Mucosa of gallbladder (tissue), 1 donor: Measurements from ENCODE around the gene BDH1. TPM values are rescaled to one million over a fixed set of nuclear protein-coding genes. Genes with fewer than 3 reads are reported as not detected.

ENCODE experiments used
- DNase-seq: peaks from one replicate; pipeline ENCODE4 v3.0.0-alpha.2; 2020; ENCODE audit warnings: low spot score
- total RNA-seq: library from RNA; stranded (reverse); gene quantifications from one replicate; pipeline ENCODE4 v1.2.1, GENCODE V29; 2021
- donor health status: DM: no; HTN: no; CAD: no.

BDH1 gene
- total RNA-seq, 1 donor from 2014 or later, result 62.8 TPM

GRCh38 chr3:197549261-197549885, 6.4 kb downstream of the BDH1 start:
- no peak for DNase-seq

DNA sequence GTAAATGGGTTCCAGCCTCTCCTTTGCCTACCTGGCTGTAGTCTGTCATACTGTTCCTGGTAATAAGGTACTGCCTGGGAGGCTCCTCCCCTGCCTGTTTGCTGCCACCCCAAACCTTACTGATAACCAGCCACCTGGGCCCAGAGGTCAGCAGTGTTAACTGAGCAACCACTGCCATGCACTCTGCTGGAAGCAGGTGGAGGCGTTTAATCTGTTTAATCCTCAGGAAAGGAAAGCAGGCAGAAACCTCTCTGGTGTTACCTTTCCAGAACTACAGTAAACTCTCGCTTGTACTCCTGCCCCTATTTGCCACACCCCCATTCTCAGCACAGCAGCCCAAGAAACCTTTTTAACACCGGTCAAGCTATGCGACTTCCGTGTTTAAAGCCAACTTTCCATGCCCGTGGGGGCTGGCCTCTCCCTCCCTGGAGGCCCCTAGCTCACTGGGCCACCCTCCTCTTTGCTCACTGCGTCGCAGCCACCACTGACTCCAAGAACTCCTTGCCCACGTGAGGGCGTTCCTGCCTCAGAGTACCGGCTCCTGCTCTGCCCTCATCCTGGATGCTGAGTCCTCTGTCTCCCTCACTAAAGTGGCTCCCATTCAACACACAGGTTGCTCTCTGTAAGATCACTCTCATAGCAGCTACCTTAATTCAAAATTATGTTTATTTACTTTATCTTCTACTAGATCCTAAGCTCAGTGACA, 8.3 kb downstream of the BDH1 start:
- DNase-seq, result no peak

DNA sequence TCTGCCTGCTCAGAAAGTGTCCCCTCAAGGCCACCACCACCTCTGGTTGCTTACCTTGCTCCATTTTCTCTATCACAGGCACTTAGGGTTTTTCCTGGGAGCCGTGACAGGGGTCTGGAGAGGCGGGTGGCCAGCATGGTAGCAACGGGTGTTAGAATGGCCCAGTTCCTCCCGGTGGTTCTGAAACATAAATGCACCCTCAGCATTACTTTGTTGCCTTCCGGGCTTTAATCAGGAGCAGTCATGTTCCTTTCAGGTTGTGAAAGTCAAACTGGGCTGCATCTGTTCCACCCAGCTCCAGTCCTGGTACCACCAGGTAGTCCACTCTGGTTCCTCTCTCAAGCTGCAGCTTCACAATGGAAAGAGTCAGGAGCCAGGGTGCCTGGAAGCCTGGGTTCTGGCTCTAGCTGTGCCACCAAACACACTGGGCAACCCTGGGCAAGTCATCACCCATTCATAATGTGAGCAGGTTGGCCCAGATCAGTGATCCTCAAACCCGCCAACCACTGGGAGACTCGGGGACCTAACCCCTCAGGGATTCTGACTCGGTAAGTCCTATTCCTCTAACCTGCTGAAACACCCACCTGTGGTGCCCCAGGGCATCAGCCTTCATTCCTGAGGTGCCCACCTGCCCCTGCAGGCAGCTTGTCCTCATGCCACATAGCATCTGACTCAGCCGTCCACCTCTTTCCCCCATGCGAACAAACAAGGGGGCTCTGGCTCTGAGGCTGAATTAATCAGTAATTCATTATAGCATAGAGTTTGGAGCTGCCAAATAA, 9.3 kb downstream of the BDH1 start:
- no peak for DNase-seq

DNA sequence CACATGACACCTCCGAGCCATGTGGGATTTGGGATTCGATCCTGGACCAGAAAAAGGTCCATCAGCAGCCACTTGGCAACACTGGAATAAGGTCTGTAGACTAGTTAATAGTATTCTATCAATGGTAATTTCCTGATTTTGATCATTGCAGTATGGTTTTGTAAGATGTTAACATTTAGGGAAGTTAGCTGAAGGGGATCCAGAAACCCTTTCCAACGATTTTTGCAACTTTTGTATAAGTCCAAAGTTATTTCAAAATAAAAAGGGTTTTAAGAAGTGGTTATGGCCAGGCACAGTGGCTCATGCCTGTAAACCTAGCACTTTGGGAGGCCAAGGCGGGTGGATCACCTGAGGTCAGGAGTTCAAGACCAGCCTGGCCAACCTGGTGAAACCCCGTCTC, 10.2 kb downstream of the BDH1 start:
- DNase-seq, result no peak

- no peak for DNase-seq
Observed at GRCh38 chr3:197545101-197545500, 10.7 kb downstream of the BDH1 start.

DNA sequence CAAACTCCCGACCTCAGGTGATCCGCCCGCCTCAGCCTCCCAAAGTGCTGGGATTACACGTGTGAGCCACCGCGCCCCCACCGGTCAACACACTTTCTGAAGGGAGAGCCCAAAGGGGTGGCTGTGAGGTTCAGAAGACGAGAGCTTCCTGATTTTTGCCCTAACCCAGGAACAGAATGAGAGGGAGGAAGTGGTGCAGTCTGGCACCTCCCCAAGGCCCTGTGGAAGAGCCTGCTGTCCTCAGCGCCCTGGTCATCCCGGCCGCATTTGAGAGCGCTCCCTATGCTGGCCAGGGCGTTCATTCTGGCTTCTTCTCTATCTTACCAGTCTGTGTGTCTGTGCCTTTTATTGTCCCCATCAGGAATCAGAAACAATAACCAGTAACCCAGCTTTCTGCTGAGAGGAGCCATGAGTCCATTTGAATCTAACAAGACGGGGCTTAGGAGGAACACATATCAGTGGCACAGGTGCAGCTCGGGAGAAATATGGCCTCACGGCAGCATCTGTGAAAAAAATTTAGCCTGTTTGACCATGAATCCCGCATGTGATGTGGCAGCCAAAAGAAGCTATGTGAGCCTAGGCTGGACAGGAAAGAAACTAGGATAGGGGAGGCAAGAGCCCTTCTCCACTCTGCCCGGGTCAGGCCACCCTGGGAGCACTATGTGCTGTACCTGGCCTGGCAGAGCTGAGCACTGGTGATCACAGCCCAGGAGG, 12.9 kb downstream of the BDH1 start:
- DNase-seq, result no peak

DNA sequence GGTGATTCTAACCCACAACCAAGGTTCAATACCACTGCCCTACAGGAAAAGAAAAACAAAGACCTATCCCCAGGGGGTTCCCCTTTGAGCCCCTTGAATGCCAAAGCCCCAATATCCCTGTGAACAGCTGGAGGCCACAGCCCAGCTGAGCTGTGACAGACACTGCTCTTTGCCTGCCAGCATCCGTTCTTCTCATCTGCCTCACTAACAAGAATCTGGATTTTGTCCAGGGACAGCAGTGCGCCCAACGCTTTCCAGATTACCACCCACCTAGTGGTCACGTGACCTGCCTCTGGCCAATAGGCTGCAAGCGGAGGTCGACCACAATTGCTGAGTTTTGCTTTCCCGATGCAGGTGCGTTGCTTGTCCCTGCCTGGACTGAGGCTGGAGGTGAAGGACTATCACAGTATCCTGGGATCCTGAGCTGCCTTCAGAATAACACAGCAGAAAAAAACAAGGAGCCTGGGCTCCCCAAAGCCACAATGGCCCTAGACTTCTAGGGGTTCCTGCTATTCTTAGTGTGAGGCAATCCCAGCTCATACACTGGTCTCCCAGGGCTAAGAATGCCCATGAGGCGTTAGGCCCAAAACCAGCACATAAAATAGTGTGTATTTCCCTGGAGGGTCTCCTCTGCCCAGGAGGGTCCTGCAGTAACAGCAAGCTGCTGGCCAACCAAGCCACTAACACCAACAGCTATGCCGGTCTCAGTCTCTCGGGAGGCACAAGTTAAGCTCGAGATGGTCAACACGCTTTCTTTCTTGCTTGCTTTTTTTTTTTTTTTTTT, 13.8 kb downstream of the BDH1 start:
- DNase-seq, result peak; percentile 63

GRCh38 chr3:197540961-197541377, 14.8 kb downstream of the BDH1 start:
- no peak for DNase-seq

- DNase-seq, result peak; percentile 61
Observed at GRCh38 chr3:197539651-197540051, 16.1 kb downstream of the BDH1 start.

DNA sequence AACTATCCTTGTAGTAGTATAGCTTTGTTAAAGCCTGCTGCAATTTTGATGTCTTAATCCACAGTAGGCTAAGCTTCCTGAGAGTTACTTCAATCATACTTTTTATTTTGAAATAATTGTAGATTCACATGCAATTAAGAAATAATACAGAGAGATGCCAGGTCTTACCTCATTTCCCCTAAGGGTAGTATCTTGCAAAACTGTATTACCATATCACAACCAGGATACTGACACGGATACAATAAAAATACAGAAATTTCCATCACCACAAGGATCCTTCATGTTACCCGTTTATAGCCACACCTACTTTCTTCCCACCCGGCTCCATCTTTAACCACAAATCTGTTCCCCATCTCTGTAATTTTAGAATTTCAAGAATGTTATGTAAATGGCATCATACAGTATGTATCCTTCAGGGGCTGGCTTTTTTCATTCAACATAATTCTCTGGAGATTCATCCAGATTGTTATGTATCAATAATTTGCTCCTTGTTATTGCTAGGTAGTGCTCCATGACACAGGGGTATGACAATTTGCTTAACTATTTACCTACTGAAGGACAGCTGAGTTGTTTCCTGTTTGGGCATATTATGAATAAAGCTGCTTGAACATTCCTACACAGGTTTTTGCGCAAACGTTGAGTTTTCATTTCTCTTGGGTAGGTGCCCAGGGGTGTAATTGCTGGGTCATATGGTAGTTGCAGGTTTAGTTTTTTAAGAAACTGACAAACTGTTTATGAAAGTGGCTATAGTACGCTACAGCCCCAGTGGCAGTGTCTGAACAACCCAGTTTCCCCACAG, 21.6 kb downstream of the BDH1 start:
- DNase-seq, result no peak

DNA sequence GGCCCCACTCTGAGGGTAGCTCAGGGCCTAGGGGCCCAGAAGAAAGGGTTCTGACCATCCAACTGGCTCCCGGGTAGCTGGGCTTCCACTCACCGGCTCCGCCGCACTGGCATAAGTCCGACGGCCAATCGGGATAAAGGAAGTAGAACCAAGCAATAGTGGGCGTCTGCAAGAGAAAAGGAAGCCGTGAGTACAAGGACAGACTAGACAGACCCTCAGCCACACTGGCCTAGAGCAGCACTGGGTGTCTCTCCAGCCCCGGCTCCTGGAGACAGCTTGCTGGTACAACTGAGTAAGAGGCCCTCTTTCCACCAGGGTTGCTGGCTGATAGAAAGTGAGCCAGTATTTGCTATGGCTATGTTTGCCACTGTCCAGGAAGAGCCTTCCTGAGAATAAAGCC, 22.4 kb downstream of the BDH1 start:
- DNase-seq, result no peak

DNA sequence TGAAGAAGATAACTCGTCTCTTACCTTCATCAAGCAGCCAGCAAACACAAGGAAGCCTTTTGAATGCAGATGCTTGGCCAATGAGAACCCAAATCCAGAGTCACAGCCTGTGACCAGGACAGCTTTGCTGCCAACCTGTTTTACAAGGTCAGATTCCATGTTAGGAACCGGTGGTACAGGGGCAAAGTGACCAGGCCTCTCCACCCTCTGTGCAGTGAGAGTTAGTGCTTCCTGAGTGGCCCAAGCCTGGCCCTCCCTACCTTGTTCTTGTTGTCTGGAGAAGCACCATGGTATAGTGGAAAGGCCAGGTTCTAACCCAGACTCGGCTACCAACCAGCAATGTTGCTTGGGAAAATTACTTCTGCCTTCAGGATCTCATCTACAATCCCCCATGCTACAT, 23.4 kb downstream of the BDH1 start:
- DNase-seq, result no peak

DNA sequence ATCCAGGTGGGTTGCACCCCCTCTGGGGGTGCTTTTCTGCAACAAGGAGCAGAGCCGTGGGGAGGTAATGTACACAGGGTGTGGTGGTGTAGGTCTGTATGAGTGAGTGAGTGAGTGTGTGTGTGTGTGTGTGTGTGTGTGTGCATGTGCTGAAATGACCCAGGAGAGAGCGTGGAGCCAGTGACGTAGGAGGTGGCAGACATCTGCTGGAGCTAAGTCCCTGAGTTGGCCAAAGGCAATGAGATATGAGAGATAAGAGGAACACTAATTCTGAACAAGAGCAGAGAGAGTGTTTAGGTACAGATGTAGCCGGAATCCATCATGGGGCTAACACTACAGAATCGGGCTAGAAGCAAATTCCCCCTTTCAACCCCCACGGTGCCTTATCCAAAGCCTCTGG, 27.6 kb downstream of the BDH1 start:
- DNase-seq, result no peak

- no peak for DNase-seq
Observed at GRCh38 chr3:197527569-197527968, 28.2 kb downstream of the BDH1 start.

- no peak for DNase-seq
Observed at GRCh38 chr3:197525706-197526105, 30.1 kb downstream of the BDH1 start.

GRCh38 chr3:197524128-197524527, 31.6 kb downstream of the BDH1 start:
- DNase-seq, result no peak

DNA sequence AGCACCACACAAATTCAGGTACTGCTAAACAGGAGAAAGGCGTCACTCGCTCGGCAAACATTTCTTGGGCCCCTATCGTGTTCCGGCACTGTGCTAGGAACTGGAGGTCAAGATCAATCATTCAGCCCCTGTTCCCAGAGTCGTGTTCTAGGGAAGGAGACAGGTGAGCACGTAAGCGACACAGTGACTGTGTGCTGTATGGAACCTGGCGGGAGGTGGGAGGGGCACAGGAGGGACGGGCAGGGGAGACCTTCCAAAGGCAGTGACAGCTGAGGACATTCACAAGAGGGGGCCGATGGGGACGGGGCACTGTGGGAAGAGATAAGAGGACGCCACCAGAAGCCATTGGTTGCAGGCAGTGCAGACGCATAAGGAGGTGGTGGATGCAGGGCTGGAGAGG, 32.2 kb downstream of the BDH1 start:
- DNase-seq, result no peak

- no peak for DNase-seq
Observed at GRCh38 chr3:197522881-197523441, 32.8 kb downstream of the BDH1 start.

DNA sequence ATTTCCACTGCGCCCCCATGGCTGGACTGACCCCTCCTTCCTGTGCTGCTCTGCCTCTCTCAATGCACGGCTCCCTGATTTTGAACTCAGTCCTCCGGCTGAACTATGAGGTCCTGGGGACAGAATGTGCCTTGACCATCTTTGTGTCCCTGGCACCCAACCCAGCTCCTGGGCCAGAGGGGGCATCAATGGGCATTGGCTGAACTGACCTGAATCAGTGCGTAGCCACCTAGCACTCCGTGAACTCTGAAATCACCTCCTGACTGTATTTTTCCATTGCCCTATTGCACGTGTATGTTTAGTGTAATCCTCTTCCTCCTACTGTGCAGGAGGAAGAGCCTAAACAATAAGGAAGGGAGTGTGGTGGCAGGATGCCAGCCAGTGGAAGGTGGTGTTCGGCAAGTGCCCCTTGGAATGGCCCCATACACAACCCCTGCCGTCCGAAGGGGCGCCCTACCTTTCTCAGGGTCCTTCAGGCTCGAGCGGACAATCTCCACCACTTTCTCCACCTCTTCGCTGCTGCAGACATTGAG, 33.5 kb downstream of the BDH1 start:
- peak; percentile 53 for DNase-seq
